ENCODE data around the gene ELOVL3. TPM values are rescaled to one million over a fixed set of nuclear protein-coding genes. Genes with fewer than 3 reads are reported as not detected.

ELOVL3 gene
- total RNA-seq, 3 donors from 2014 or later, result 0.66 to 2.2 (median 0.88) TPM

- no peaks in the 10 kb centered on the region for H3K4me1 ChIP-seq
- DNase-seq (ENCODE audit: low spot score in 2 of 2), result no peak
- TF ChIP-seq POLR2AphosphoS5 (IDR thresholded peaks at IDR 0.05), result no peak
- TF ChIP-seq CTCF (IDR thresholded peaks at IDR 0.05), result no peak
- TF ChIP-seq POLR2A (IDR thresholded peaks at IDR 0.05), result no peak
- H3K27me3 ChIP-seq, result no peaks in the 10 kb centered on the region
- intact Hi-C loops (cut with DNase I; ENCODE audit: low total_unique reads), result loop anchor here (5.0 kb wide), 1 partner anchor 1095 kb away; no protein-coding TSS in a partner anchor
- no peaks in the 10 kb centered on the region for H3K36me3 ChIP-seq
- H3K27ac ChIP-seq, result no peak overlapping the region
- H3K9me3 ChIP-seq, result no peaks in the 10 kb centered on the region
- H3K4me3 ChIP-seq, result no peak overlapping the region
Observed at GRCh38 chr10:102261842-102262241, 35.7 kb downstream of the ELOVL3 start.

GRCh38 chr10:102262744-102263370, 36.8 kb downstream of the ELOVL3 start:
- intact Hi-C loops (cut with DNase I; ENCODE audit: low total_unique reads), result loop anchor here (5.0 kb wide), 1 partner anchor 1094 kb away; no protein-coding TSS in a partner anchor
- H3K27me3 ChIP-seq, result no peaks in the 10 kb centered on the region
- DNase-seq (ENCODE audit: low spot score in 2 of 2), result no peak
- H3K27ac ChIP-seq, result no peak overlapping the region
- TF ChIP-seq POLR2A (IDR thresholded peaks at IDR 0.05) (no peak), POLR2AphosphoS5 (IDR thresholded peaks at IDR 0.05) (no peak), CTCF (IDR thresholded peaks at IDR 0.05) (no peak)
- H3K4me3 ChIP-seq, result no peak overlapping the region
- H3K4me1 ChIP-seq, result no peaks in the 10 kb centered on the region
- no peaks in the 10 kb centered on the region for H3K36me3 ChIP-seq
- H3K9me3 ChIP-seq, result no peaks in the 10 kb centered on the region

- intact Hi-C loops (cut with DNase I; ENCODE audit: low total_unique reads), result loop anchor here (5.0 kb wide), 1 partner anchor 1093 kb away; no protein-coding TSS in a partner anchor
- H3K36me3 ChIP-seq, result no peaks in the 10 kb centered on the region
- H3K27ac ChIP-seq, result no peak overlapping the region
- no peaks in the 10 kb centered on the region for H3K27me3 ChIP-seq
- TF ChIP-seq POLR2A (IDR thresholded peaks at IDR 0.05) (no peak), CTCF (IDR thresholded peaks at IDR 0.05) (no peak), POLR2AphosphoS5 (IDR thresholded peaks at IDR 0.05) (no peak)
- no peak for DNase-seq (ENCODE audit: low spot score in 2 of 2)
- H3K4me3 ChIP-seq, result no peak overlapping the region
- H3K4me1 ChIP-seq, result no peaks in the 10 kb centered on the region
- H3K9me3 ChIP-seq, result no peaks in the 10 kb centered on the region
Observed at GRCh38 chr10:102264371-102264770, 38.3 kb downstream of the ELOVL3 start.

GRCh38 chr10:102266670-102267069, 40.6 kb downstream of the ELOVL3 start:
- TF ChIP-seq POLR2AphosphoS5 (IDR thresholded peaks at IDR 0.05), result no peak
- no peak for TF ChIP-seq POLR2A (IDR thresholded peaks at IDR 0.05)
- no peak for TF ChIP-seq CTCF (IDR thresholded peaks at IDR 0.05)
- H3K9me3 ChIP-seq, result no peaks in the 10 kb centered on the region
- no peaks in the 10 kb centered on the region for H3K4me1 ChIP-seq
- H3K27me3 ChIP-seq, result no peaks in the 10 kb centered on the region
- no peaks in the 10 kb centered on the region for H3K36me3 ChIP-seq
- intact Hi-C loops (cut with DNase I; ENCODE audit: low total_unique reads), result no loop called here
- no peak for DNase-seq (ENCODE audit: low spot score in 2 of 2)
- no peak overlapping the region for H3K27ac ChIP-seq
- no peak overlapping the region for H3K4me3 ChIP-seq

GRCh38 chr10:102267748-102268147, 41.6 kb downstream of the ELOVL3 start:
- DNase-seq (ENCODE audit: low spot score in 2 of 2), result no peak
- intact Hi-C loops (cut with DNase I; ENCODE audit: low total_unique reads), result no loop called here
- Histone ChIP-seq H3K9me3 (no peaks in the 10 kb centered on the region), H3K4me3 (no peak overlapping the region), H3K36me3 (no peaks in the 10 kb centered on the region), H3K27ac (no peak overlapping the region), H3K27me3 (no peaks in the 10 kb centered on the region), H3K4me1 (no peaks in the 10 kb centered on the region)
- TF ChIP-seq POLR2AphosphoS5 (IDR thresholded peaks at IDR 0.05), result no peak
- no peak for TF ChIP-seq CTCF (IDR thresholded peaks at IDR 0.05)
- TF ChIP-seq POLR2A (IDR thresholded peaks at IDR 0.05), result no peak
